ENCODE results near the gene TPTE2. TPM values are rescaled to one million over a fixed set of nuclear protein-coding genes. Genes with fewer than 3 reads are reported as not detected.
"Not testable (repeated sequence)": the region's sequence is repeated elsewhere in the genome, so short reads cannot be mapped to it uniquely, and the experiment has no call there.

TPTE2 gene
- total RNA-seq, 4 donors from 2014 or later: 0.43 TPM; not detected in 3

DNA sequence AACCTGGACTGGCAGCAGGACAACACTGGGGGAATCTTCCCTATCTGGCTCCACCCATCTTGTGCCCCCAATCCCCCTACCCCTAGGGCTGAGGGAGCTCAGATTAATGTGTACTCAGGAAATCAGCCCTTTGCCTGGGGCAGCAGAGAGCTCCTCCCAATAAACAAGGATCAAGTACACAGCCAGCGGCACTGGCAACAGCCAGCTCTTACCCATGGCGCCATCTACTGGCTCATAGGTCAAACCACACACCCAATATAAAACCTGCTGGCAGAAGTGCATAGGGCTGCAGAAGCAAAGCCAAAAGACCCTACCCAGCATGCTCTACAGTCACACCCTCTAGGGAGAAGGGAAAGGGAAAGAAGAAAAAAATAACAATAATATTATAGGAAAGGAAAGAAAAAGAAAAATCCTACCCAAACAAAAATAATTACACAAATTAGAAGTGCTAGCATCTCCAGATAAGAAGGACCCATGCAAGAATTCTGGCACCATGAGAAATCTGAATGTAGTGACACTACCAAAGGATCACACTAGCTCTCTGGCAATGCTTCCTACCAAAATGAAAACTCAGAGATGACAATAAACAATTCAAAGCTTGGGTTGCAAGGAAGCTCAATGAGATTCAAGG is 122.2 kb downstream of the TPTE2 start:
- TF ChIP-seq CTCF (IDR thresholded peaks at IDR 0.05): peak in 1 of 4 experiments; percentile 10
- DNase-seq; H3K4me3 ChIP-seq; intact Hi-C loops (cut with DNase I; ENCODE audit: low total_unique reads); H3K27ac ChIP-seq; H3K36me3 ChIP-seq; H3K9me3 ChIP-seq; H3K4me1 ChIP-seq; H3K27me3 ChIP-seq: not testable (repeated sequence)

DNA sequence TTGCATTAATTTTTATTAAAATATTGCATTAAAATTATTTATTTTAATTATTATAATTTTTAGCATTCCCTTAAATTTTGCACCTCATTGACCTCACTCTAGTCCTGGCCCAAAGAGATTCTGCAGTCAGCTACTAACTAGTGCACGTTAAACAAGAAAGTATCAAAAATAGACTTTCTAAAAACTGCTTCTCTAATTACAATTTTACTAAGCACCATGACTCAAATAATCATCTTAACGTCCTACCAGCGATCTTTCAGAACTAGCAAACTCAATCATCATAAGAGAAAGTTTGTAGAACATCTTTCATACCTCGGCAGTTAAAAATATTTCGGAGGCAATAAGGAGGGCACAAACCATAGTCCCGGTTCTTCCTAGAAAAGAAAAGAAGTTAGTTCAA is 123.6 kb downstream of the TPTE2 start:
- H3K27me3 ChIP-seq; H3K36me3 ChIP-seq; H3K27ac ChIP-seq; H3K4me3 ChIP-seq; intact Hi-C loops (cut with DNase I; ENCODE audit: low total_unique reads); DNase-seq; H3K4me1 ChIP-seq; H3K9me3 ChIP-seq: not testable (repeated sequence)

- H3K27me3 ChIP-seq; H3K27ac ChIP-seq; H3K4me1 ChIP-seq; DNase-seq; H3K9me3 ChIP-seq; H3K4me3 ChIP-seq; H3K36me3 ChIP-seq; intact Hi-C loops (cut with DNase I; ENCODE audit: low total_unique reads): not testable (repeated sequence)
Observed at GRCh38 chr13:19422236-19422635, 139.1 kb downstream of the TPTE2 start.

GRCh38 chr13:19412494-19412893 is 148.8 kb downstream of the TPTE2 start:
- H3K4me1 ChIP-seq; H3K27ac ChIP-seq; H3K9me3 ChIP-seq; H3K4me3 ChIP-seq; DNase-seq; H3K36me3 ChIP-seq; H3K27me3 ChIP-seq; intact Hi-C loops (cut with DNase I; ENCODE audit: low total_unique reads): not testable (repeated sequence)

DNA sequence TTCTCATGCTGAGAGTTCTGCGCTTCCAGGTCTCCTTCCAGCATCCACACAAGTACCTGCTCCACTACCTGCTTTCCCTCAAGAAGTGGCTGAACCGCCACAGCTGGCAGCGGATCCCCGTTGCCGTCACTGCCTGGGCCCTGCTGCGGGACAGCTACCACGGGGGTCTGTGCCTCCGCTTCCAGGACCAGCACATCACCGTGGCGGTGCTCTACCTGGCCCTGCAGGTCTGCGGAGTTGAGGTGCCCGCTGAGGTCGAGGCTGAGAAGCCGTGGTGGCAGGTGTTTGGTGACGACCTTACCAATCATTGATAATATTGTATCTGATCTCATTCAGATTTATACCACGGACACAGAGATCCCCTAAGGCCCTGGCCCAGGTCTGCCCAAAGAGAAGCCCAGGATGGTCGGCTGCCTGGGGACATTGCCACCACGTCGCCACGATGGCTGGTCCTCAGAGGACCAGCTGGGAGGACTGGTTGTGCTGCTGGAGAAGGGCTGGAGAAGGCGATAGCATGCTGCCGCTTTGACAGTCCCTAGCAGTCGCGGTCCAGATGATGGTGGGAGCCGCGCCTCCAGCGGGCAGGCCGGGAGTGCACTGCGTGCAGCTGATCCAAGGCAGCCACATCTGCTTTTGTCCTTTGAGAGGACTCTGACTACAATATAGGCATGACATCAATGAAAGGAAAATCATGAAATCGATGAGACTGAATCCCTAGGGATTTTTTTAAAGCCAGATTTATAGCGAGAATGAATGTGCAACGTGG is 178.4 kb downstream of the TPTE2 start:
- H3K27me3 ChIP-seq; H3K9me3 ChIP-seq; H3K4me3 ChIP-seq; DNase-seq; intact Hi-C loops (cut with DNase I; ENCODE audit: low total_unique reads); H3K27ac ChIP-seq; H3K4me1 ChIP-seq; H3K36me3 ChIP-seq: not testable (repeated sequence)

GRCh38 chr13:19382111-19382510 is 179.2 kb downstream of the TPTE2 start:
- no peaks in the 10 kb centered on the region for H3K4me1 ChIP-seq
- H3K4me3 ChIP-seq: no peak overlapping the region
- no peak for DNase-seq
- intact Hi-C loops (cut with DNase I; ENCODE audit: low total_unique reads): no loop called here
- no peak overlapping the region for H3K27ac ChIP-seq
- no peaks in the 10 kb centered on the region for H3K27me3 ChIP-seq
- TF ChIP-seq CTCF (IDR thresholded peaks at IDR 0.05): no peak
- no peak for TF ChIP-seq POLR2A (IDR thresholded peaks at IDR 0.05)
- H3K36me3 ChIP-seq: no peaks in the 10 kb centered on the region
- H3K9me3 ChIP-seq: no peaks in the 10 kb centered on the region

Other genes starting within 250 kb of the TPTE2 start
- 10 to 100 TPM; 17.4 to 65.3 (median 42.2) TPM for gene MPHOSPH8, start 72.1 kb upstream of the TPTE2 start, total RNA-seq
- 100 to 1,000 TPM in 1 of 4 donors, 10 to 100 TPM in 3; 58.8 to 110 (median 75.5) TPM for gene PSPC1, start 221.4 kb upstream of the TPTE2 start, total RNA-seq

All from uterus (tissue), 4 donors.